ENCODE data around the gene ARFGAP3.

ARFGAP3 gene

GRCh38 chr22:42897960-42898359, 40.9 kb upstream of the ARFGAP3 start:
- DNase-seq (ENCODE audit: low read depth) = no peak
- H3K4me3 ChIP-seq (ENCODE audit: low read depth, low read length) = no peak overlapping the region
- TF ChIP-seq, protein P1, sequence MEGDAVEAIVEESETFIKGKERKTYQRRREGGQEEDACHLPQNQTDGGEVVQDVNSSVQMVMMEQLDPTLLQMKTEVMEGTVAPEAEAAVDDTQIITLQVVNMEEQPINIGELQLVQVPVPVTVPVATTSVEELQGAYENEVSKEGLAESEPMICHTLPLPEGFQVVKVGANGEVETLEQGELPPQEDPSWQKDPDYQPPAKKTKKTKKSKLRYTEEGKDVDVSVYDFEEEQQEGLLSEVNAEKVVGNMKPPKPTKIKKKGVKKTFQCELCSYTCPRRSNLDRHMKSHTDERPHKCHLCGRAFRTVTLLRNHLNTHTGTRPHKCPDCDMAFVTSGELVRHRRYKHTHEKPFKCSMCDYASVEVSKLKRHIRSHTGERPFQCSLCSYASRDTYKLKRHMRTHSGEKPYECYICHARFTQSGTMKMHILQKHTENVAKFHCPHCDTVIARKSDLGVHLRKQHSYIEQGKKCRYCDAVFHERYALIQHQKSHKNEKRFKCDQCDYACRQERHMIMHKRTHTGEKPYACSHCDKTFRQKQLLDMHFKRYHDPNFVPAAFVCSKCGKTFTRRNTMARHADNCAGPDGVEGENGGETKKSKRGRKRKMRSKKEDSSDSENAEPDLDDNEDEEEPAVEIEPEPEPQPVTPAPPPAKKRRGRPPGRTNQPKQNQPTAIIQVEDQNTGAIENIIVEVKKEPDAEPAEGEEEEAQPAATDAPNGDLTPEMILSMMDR (conservative IDR thresholded peaks at IDR 0.05; ENCODE audit: low read depth, low read length) = no peak

DNA sequence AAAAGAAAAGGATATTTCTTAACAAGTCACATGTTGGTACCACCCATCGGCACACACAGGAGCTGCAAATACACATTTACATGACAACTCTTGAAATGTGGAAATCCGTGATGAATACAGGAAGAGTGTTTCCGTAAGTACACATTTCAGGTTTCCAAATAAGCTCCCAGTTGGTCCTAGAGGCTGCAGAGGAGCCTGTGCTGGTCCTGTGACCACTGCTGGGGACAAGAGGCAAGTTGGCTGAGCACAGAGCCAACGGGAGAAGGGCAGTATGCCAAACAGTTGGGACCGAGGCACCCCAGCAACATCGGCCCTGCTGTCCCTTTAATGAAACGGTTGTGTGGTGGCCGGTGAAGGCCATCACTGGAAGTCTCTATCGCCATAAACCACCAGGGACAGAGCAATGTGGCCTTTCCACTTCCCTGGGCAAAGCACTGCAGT, 38.5 kb upstream of the ARFGAP3 start:
- H3K4me3 ChIP-seq (ENCODE audit: low read depth, low read length) = no peak overlapping the region
- TF ChIP-seq, protein P1 (conservative IDR thresholded peaks at IDR 0.05; ENCODE audit: low read depth, low read length) = no peak
- no peak for DNase-seq (ENCODE audit: low read depth)

DNA sequence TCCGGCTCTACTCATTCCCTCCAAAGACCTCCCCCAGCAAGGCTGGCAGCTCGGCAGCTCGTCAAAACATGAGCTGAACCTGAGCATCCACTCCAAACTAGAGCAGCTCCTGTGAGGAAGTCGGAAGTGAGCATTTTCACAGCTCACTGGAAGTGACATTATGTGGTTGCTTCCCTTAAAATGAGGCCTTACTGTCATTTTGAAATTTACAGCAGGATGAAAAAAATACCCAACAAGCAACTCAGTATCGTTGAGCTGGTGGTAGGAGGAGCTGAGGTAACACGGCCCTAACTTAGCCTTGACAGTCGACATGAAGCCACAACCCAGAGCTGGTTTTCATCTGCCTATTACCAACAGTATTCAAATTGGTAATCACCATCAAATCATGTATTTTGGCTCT, 38.0 kb upstream of the ARFGAP3 start:
- H3K4me3 ChIP-seq (ENCODE audit: low read depth, low read length) = no peak overlapping the region
- TF ChIP-seq, protein P1 (conservative IDR thresholded peaks at IDR 0.05; ENCODE audit: low read depth, low read length) = no peak
- DNase-seq (ENCODE audit: low read depth) = no peak

GRCh38 chr22:42893371-42894150, 36.5 kb upstream of the ARFGAP3 start:
- H3K4me3 ChIP-seq (ENCODE audit: low read depth, low read length) = no peak overlapping the region
- TF ChIP-seq, protein P1 (conservative IDR thresholded peaks at IDR 0.05; ENCODE audit: low read depth, low read length) = no peak
- no peak for DNase-seq (ENCODE audit: low read depth)

- no peak for DNase-seq (ENCODE audit: low read depth)
- no peak overlapping the region for H3K4me3 ChIP-seq (ENCODE audit: low read depth, low read length)
- TF ChIP-seq, protein P1 (conservative IDR thresholded peaks at IDR 0.05; ENCODE audit: low read depth, low read length) = no peak
Observed at GRCh38 chr22:42892571-42893316, 35.7 kb upstream of the ARFGAP3 start.

GRCh38 chr22:42892156-42892555, 35.1 kb upstream of the ARFGAP3 start:
- no peak overlapping the region for H3K4me3 ChIP-seq (ENCODE audit: low read depth, low read length)
- TF ChIP-seq, protein P1 (conservative IDR thresholded peaks at IDR 0.05; ENCODE audit: low read depth, low read length) = no peak
- no peak for DNase-seq (ENCODE audit: low read depth)

Data from choroid plexus epithelial cell (primary cell).